GM19035 (cell line): ENCODE results near the gene NCOA5.
A peak's percentile ranks its signal among the peaks of the same experiment; 100 is the strongest.
"Not testable (repeated sequence)": the region's sequence is repeated elsewhere in the genome, so short reads cannot be mapped to it uniquely, and the experiment has no call there.

Experiments
- ATAC-seq: cut with Tn5 transposase; IDR thresholded peaks from one replicate; pipeline ENCODE4 v1.9.1; 2021; ENCODE audit not compliant: unreplicated experiment

Gene NCOA5

DNA sequence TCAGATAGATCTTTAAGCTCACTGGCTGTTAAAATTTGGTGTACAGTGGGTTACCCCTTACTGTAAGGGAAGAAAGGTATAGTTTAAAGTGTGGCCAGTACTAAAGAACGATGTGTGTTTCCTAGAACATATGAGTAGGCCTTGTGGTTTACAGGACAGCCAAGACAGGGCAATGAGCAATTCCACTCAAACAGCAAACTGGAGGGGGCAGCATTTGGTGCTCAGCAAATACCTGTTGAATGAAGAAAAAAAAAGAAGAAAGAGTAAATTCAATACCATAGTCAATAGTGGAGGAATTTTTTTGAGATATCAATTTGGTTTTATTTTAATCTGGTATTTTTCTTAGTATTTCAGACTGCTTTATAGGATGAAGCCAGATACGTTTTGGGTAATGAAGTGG lies 3.8 kb upstream of the NCOA5 start:
- no peak for ATAC-seq

DNA sequence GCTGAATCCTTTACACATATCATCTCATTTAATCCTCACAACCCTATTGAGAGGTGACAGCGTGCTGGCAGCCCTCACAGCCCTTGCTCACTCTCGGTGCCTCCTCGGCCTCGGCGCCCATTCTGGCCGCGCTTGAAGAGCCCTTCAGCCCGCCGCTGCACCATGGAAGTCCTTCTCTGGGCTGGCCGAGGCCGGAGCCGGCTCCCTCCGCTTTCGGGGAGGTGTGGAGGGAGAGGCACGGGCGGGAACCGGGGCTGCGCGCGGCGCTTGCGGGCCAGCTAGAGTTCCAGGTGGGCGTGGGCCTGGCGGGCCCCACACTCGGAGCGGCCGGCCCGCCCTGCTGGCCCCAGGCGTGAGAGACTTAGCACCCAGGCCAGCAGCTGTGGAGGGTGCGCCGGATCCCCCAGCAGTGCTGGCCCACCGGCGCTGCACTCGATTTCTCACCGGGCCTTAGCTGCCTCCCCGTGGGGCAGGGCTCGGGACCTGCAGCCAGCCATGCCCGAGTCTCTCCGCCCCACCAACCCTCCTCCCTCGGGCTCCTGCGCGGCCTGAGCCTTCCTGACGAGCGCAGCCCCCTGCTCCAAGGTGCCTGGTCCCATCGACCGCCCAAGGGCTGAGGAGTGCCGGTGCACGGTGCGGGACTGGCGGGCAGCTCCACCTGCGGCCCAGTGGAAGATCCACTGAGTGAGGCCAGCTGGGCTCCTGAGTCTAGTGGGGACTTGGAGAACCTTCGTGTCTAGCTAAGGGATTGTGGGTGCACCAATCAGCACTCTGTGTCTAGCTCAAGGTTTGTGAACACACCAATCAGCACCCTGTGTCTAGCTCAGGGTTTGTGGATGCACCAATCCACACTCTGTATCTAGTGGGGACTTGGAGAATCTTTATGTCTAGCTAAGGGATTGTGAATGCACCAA lies 2.1 kb upstream of the NCOA5 start:
- not testable (repeated sequence) for ATAC-seq

DNA sequence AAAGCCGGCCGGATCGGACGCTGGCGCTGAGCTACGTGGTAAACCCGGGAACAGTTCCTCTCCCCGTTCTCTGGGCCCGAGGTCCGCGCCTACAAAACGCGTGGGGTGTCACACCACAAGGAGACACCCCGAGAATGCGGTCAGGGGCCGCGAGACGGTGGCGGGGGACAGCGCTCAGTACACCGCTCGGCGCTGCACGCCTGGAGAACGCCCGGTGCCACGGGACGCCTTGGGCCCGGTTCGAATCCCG lies 670 bp downstream of the NCOA5 start:
- ATAC-seq: peak; percentile 39

DNA sequence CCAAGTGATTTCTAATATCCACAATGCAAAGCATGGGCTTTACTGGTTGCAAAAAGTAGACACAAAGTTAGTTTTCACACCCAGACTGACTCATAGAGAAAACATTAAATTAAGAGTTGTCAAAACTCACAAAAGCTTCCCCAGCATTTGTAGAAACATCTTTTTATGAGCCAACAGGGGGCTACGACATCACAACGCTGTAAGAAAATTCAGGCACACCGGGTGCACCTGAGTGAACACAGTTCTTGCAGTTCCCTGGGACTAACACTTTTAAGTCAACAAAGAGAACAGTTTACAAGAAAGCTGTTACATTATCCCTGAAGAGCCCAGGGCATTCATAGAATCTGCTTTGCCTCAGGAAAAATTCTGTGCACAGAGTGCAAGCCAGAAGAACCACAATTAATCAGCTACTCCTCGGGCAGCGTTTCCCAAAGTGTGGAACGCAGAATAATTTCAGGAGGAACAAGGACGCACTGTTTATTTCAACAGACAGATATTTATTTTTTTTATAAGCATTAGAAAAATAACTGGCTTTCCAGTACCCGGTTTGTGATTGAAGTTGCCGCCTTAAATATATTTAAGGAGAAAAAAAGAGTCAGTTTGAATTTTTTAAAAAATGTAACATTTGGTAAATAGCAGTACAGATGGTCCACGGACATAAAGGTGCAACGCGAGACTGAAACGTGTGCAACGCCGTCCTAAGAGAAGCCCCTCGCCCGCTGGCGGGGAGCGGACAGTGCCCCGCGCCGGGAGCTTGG lies 1.2 kb downstream of the NCOA5 start:
- ATAC-seq: no peak

DNA sequence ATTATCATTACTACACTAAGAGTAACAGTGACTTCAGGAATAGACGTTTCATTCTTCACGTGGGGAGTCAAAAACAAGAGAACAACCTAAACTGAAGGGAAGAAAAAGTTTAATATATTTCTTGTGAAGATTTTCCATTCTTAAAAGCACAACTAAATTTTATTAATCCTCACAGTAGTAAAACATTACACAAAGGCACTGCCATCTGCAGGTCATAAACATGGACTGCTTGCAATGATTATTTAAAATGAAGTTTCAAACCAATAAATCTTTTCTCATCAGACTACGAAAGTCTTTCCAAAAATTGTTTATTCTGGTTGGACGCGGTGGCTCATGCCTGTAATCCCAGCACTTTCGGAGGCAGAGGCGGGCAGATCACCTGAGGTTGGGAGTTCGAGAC lies 2.6 kb downstream of the NCOA5 start:
- no peak for ATAC-seq

DNA sequence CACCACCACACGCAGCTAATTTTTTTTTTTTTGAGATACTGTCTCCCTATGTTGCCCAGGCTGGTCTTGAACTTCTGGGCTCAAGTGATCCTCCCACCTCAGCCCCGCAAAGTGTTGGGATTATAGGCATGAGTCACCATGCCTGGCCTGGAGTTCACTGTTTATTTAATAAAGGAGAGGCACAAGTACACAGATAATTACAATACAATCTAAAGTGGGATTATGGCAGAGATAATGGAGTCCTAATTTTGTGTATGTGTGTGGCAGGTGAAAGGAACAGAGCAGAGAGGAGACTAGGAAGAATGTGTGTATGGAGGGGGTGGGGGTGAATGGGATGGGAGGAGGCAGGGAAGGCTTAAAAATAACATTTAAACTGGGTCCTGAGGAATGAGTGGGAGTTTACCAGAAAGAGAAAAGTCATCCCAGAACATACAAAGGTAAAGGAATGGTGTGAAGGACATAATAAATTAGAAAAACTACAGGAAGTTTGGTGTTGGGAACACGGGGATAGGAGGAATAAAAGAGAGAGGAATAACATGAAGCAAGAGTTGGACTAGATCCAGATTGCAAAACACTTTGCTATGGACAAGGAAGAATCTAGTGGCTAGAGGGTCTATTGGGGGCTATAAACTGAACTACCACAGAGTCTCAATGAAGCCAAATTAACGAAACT lies 4.4 kb downstream of the NCOA5 start:
- ATAC-seq: no peak

DNA sequence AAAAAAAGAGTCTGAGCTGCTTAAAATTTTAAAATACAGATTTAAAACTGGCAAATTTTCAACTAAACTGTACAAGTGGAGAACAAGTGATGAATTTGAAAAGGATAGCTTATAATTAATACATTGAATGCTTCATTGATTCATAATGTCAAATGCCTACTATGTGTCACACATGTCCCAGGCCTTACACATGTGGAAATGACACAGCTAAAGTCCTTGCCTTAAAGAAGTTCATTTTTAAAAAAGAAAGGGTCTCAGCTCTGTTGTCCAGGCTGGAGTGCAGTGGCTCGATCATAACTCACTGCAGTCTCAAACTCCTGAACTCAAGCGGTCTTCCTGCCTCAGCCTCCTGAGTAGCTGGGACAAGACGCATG lies 5.0 kb downstream of the NCOA5 start:
- no peak for ATAC-seq

DNA sequence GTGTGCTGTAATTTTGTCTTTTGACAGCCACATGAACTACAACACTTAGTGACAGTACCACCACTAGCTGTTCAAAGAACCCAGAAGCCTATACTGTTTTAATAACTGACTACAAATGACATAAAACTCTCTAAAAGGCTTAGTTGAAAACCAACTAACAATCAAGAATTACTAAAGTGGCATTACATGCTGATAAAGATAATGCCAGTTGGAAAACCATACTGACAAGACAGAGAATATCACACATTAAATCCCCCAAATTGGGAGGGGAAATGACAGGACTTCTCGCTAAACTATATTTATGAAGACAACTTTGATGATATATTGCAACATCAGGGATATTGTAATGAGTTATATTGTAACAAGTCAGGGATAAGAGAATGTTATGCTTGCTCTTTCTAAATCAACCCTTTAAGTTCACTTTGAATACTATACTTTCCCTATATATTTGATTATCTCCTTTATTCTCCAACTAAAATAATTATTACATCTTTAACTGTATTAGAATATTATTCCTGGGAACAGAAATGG lies 6.2 kb downstream of the NCOA5 start:
- no peak for ATAC-seq

DNA sequence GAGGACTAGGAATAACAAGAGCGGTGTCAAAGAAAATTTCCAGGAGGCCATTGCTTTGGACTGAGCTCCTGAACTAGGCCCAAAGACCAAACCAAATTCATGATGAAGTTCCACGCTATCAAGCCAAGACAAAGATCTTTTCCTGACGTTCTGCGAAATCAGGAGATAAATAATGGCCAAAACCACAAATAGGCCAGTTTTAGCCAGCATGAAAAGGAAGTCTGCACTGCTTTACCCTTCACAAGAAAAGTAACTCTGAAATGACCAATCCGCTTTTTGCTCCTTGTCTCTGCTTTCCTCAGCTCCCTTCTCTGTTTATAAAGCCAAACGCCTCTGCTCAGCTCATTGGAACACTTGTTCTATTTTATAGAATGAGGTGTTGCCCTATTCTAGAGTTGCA lies 6.7 kb downstream of the NCOA5 start:
- ATAC-seq: no peak

DNA sequence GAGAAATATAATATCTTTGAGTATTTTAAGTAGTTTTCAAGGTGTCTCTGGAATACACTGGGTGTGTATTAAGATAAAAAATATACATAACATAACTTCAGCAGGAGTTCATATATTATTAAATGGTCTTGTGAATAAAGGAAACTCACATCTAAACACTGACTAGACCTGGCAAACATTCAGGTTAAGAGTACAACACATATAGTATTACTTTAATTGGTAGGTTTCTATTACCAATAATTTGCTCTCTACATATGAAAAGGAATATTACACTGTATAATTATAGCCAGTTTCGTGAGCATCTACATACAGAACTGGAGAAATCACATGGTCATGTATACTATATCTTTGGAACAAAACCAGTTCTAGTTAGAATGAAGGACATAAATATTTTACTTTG lies 8.7 kb downstream of the NCOA5 start:
- no peak for ATAC-seq

DNA sequence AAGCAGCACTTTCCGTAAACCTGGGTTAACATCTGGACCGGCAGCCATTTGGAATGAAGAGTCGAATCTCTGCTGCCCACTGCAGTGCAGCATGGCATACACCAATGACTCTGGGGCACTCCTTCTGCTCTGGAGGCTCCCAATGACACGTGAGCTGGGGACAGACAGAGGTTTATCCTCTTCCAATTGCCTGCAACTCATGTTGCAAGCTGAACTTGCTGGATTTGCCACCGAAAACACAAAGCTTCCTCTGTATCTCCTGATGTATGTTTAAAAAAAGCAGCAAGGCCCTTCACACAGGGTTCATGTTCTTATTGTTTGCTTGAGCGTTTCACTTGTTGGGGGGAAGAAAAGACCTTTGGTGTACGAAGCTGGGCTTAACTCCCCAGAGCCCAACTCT lies 10.8 kb downstream of the NCOA5 start:
- ATAC-seq: no peak

DNA sequence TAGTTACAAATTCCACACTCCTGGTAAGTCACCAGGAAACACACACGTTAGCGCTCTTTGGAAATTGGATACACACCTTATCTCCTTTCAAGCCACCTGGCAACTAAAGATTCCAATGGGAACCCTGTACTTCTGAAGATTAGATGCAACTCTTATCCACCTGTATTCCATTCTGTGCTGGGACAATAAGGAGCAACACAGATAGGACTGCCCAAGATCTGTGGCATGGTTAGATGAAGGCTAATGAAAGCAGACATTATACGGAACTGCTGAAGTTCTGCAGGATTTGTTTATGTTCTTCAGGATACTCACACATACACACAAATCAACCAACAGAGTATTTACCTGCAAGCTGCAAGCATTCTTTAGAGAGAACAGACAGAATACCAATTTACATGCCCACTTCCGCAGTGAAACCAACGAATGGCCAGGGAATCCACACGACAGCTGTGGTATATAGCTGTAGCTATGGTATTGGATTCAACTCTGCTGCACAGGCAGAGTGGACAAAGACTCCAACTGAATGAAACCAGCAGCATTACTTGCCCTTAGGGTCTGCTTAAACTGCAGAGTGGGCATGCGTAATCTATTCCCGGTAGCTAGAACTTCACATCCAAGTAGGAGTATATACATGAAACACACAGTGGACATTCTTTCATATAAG lies 12.0 kb downstream of the NCOA5 start:
- no peak for ATAC-seq

DNA sequence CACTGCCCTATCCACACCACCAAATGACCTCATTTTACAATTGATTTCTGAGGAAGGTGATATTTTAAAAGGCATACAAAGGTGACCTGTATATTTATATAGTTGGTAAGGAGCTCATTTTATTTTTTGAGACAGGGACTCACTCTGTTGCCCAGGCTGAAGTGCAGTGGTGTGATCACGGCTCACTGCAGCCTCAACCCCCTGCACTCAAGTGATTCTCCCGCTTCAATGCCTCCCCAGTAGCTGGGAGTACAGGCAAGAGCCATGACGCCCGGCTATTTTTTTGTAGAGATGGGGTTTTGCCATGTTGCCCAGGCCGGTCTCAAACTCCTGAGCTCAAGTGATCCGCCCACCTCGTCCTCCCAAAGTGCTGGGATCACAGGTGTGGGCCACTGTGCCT lies 13.0 kb downstream of the NCOA5 start:
- ATAC-seq: no peak

DNA sequence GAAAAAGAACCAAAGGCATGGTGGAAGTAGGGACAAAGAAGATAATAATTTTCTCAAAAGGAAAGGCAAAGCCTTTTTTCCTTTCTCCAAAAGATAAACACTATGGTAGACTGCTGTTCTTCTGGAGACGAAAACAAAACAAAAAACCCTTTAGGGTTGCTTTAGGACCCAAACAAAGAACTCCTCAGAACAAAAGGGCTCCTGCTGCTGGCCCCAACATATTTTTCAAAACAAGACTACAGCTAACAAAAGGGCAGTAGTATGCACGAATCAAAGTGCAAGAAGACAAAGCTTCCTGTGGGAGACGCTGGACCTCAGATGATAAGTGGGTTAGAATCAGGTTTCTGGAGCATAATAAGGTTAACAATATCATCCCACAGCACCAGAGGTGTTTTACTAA lies 15.8 kb downstream of the NCOA5 start:
- ATAC-seq: no peak

DNA sequence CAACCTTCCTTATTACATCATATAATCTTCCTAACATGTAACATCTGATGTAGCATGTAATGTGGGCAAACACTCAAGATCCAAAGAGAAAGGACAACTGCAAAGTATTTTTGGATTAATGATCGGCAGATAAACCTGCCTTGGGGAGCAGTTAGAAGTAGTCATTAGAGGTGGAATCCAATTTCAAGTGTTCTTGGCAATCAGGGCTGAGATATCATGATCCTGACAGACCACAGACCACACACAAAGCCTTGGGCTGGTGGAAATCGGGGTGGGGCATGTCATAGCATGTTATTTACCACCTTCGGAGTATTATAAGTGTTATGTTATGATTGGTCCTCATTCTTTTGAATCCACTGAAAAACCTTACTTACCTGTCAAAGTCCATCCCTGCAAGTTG lies 16.3 kb downstream of the NCOA5 start:
- ATAC-seq: no peak

DNA sequence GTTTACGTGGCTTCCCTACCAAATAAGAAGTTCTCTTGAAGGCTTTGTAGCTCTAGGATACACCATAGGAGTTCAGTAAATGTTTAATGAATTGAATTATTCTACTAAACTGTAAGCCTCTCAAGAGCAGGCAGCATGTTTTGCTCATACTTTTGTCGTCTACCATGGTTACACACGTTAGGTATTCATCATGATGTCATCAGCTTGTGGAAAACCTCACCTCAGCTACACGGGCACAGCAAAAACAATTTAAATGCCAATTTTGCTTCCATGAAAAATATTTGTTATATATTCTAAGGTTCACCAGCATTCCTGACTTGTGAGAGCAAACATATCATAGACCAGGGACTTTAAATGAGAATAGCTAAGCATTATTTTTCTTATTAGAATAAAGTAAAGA lies 16.7 kb downstream of the NCOA5 start:
- ATAC-seq: no peak

DNA sequence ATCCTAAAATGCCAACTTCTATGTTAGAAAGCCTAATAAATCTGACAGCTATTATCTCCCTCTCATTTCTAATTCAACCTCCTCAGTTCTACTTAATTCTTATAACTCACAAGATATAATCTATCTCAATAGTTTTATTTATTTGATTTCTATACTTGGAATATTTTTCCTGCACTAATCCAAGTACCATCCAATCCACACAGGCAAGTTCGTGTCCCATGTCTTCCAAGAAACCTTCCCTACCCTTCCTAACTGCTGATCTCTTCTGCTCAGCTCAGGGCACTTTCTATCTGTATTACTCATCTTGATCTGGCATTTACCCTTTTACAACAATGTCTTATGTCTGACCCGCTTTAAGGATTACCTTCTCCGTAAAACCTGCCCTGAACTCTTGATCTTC lies 18.2 kb downstream of the NCOA5 start:
- ATAC-seq: no peak

DNA sequence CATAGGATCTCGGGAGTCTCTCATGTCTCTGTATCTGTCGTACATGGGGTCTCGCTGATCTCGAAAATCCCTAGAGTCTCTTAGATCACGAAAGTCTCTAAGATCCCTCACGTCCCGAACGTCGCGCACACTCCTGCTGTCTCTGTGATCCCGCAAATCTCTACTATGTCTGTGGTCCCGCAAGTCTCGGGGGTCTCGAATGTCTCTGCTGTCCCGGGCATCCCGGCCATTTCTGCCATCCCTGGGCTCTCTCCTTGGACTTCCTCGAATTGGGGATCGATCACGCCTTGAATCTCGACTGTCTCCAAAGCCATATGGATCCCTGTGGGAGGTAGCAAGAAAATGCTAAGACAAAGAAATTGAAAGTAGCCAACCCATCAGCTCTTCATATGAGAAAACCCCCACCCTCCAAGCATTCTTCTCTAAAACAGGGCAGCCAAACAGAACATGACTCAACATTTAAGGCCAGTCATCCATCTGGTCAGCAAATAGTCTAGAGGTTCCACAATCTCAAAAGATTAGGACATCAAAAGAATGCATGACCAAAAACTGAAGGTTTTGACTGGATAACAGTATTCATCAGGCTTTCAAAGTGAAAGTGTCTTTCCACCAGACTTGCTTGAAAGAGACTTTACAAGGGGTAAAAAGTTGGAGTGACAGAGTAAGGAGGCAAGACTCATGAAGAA lies 19.4 kb downstream of the NCOA5 start:
- ATAC-seq: no peak

DNA sequence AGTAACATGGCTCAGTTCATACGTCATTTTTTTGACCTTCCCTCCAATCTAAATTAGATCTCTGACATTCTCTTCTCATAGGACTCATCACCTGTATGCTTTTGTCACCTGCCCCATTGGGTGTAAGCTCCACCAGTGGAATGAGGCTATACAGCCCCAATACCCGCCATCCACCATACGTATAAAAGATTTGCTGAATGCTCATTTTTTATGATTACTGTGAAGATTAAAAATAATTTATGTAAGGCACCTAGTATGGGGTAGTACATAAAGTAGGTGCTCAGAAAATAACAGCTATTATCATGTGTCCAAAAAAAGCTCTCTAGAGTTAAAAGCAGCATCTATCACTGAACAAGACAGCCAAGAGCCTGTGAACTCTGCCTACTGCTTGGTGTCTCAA lies 24.1 kb downstream of the NCOA5 start:
- no peak for ATAC-seq

DNA sequence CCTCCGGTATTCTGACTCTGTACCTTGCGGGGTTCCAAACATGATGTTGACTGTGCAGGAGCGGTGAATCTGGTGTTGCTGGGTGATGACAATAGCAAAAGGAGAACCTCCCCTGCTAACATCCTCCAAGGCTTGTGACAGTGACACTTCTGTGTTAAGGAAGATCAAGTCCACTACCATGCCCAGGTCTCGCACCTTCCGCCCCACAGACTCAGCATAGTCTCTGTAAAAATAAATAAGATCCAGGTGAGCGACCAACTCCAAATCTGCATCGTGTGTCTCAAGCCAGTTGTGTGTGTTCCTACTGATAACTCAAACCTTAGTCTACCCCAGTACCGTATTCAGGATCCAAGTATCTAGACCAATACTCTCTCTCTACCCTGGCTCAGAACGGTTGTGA lies 24.8 kb downstream of the NCOA5 start:
- ATAC-seq: no peak

DNA sequence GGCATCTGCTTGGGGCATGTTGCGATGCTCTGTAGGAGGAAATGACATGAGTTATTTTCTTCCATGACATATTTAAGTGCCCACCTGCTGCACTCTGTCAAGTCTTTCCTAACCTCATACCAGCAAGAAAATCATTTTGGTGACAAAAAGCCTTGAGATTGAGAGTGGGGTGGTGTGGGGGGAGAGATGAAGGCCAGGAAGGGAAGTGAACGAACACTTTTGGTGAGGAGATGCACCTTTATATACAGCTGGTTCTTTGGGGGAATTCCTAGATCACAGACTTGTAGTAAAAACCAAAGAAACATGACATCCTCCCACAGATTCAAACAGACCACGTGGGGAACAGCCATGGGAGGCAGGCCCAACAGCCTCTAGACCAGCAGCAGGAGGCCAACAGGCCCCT lies 26.1 kb downstream of the NCOA5 start:
- no peak for ATAC-seq
